Umbilical cord (tissue), 2 donors: Measurements from ENCODE around the gene SPATA1. TPM values are rescaled to one million over a fixed set of nuclear protein-coding genes. Genes with fewer than 3 reads are reported as not detected.
A peak's percentile ranks its signal among the peaks of the same experiment; 100 is the strongest.
"Not testable (repeated sequence)": the region's sequence is repeated elsewhere in the genome, so short reads cannot be mapped to it uniquely, and the experiment has no call there.

Source experiments
- DNase-seq: peaks from one replicate; pipeline ENCODE4 v3.0.0-alpha.2; 2015; ENCODE audit warnings: low spot score
- total RNA-seq: library from RNA; depleted of rRNA; stranded (reverse); fragments of >200 nt; gene quantifications from one replicate; pipeline ENCODE4 v1.2.3, GENCODE V29; 2014; ENCODE audit warnings: low replicate concordance; ENCODE audit not compliant: insufficient read depth

Gene SPATA1
- total RNA-seq = 4.8 TPM

GRCh38 chr1:84506002-84506728 lies at the start of gene SPATA1, which contains the start of gene GNG5:
Gene SPATA1, plus strand, starts transcription at chr1:84506386. Its CDS starts 9,974 bp downstream, at chr1:84516360.
Gene GNG5, minus strand, starts transcription at chr1:84506581. Its CDS starts 490 bp downstream, at chr1:84506091.
- DNase-seq = peak; percentile 99

GRCh38 chr1:84462118-84462517 lies 44.1 kb upstream of the SPATA1 start:
- no peak for DNase-seq

GRCh38 chr1:84467298-84467697 lies 38.9 kb upstream of the SPATA1 start:
- no peak for DNase-seq

GRCh38 chr1:84476225-84476624 lies 30.0 kb upstream of the SPATA1 start:
- DNase-seq = no peak

GRCh38 chr1:84478876-84479868 lies 27.0 kb upstream of the SPATA1 start, which contains the start of gene RPF1:
Gene RPF1, plus strand, starts transcription at chr1:84479266. Its CDS starts 16 bp downstream, at chr1:84479282.
- DNase-seq = peak; percentile 91

GRCh38 chr1:84479998-84480397 lies 26.2 kb upstream of the SPATA1 start:
- no peak for DNase-seq

GRCh38 chr1:84480650-84481049 lies 25.5 kb upstream of the SPATA1 start:
- DNase-seq = no peak

GRCh38 chr1:84481317-84481716 lies 24.9 kb upstream of the SPATA1 start:
- DNase-seq = no peak

GRCh38 chr1:84488107-84488506 lies 18.1 kb upstream of the SPATA1 start:
- no peak for DNase-seq

GRCh38 chr1:84489766-84490165 lies 16.4 kb upstream of the SPATA1 start:
- DNase-seq = no peak

GRCh38 chr1:84492726-84493125 lies 13.5 kb upstream of the SPATA1 start:
- no peak for DNase-seq

GRCh38 chr1:84493747-84494146 lies 12.4 kb upstream of the SPATA1 start:
- DNase-seq = no peak

GRCh38 chr1:84496498-84496897 lies 9.7 kb upstream of the SPATA1 start:
- no peak for DNase-seq

GRCh38 chr1:84497631-84498275 lies 8.4 kb upstream of the SPATA1 start:
- no peak for DNase-seq

- no peak for DNase-seq
Measured at GRCh38 chr1:84502927-84503326, 3.3 kb upstream of the SPATA1 start.

- peak; percentile 28 for DNase-seq
Measured at GRCh38 chr1:84504580-84505492, 1.4 kb upstream of the SPATA1 start.

- DNase-seq = no peak
Measured at GRCh38 chr1:84505493-84506001, 639 bp upstream of the SPATA1 start.

- no peak for DNase-seq
Measured at GRCh38 chr1:84506729-84507453, 705 bp downstream of the SPATA1 start.

GRCh38 chr1:84507887-84508286 lies 1.7 kb downstream of the SPATA1 start:
- not testable (repeated sequence) for DNase-seq

GRCh38 chr1:84508510-84508909 lies 2.3 kb downstream of the SPATA1 start:
- DNase-seq = no peak
